ENCODE results near the gene PTPRN. TPM values are rescaled to one million over a fixed set of nuclear protein-coding genes. Genes with fewer than 3 reads are reported as not detected.

The PTPRN gene
- total and polyA plus RNA-seq, 10 of the 15 experiments (the other 5 are each of a cell fraction or from before 2014, with no cell fraction given), result 0.28 to 0.69 TPM; not detected in 8

- no peak overlapping the region for H2AFZ ChIP-seq (ENCODE audit: control insufficient read depth, low read depth, low read length)
- WGBS (ENCODE audit: insufficient coverage, insufficient replicate concordance, low lambda C conversion rate, missing lambda C conversion rate), result 0% methylated on average over 2 of the region's 2 CpGs
- no peak overlapping the region for H3K4me3 ChIP-seq
- H3K9ac ChIP-seq (ENCODE audit: control insufficient read depth, insufficient read depth, low read length), result no peak overlapping the region
- ChIA-PET POLR2A (no interaction called here), RAD21 (ENCODE audit: unreplicated experiment) (interaction anchor here (1.0 kb wide), 1 partner anchor 27 kb away, joined by 3 read pairs; no protein-coding TSS in a partner anchor), SMC1A (ENCODE audit: uncharacterized antibody, unreplicated experiment) (no interaction called here), CTCF (interaction anchor here (0.7 to 1.2 kb wide), 3 partner anchors 9 to 186 kb away, joined by 3 to 7 read pairs (median 4); no protein-coding TSS in a partner anchor)
- no TSS peak for BruUV-seq (replicated peaks)
- no peaks in the 10 kb centered on the region for H4K20me1 ChIP-seq (ENCODE audit: control insufficient read depth, insufficient read depth)
- H3K27me3 ChIP-seq (replicated peaks in 1 of 2; ENCODE audit: control insufficient read depth in 2 of 2, insufficient read depth in 2 of 2, low read length in 1 of 2), result peaks cover 2 to 5% of the 10 kb centered on the region in 2 experiments; a peak in 2 of 4 replicates
- H3K9me3 ChIP-seq (replicated peaks; ENCODE audit: control insufficient read depth, insufficient read depth, low read length), result no peaks in the 10 kb centered on the region
- no peaks in the 10 kb centered on the region for H3K4me1 ChIP-seq (ENCODE audit: control insufficient read depth, insufficient read depth, low read length)
- no peaks in the 10 kb centered on the region for H3K79me2 ChIP-seq (ENCODE audit: control insufficient read depth, insufficient read depth, low read length)
- TF ChIP-seq YY1 (IDR thresholded peaks at IDR 0.05; ENCODE audit: low read depth, low read length) (no peak), SREBF1 (IDR thresholded peaks at IDR 0.05; ENCODE audit: low read length) (no peak), CBX3 (IDR thresholded peaks at IDR 0.05; ENCODE audit: borderline replicate concordance, low read depth) (no peak), LARP7 (IDR thresholded peaks at IDR 0.05) (no peak), POLR2AphosphoS5 (IDR thresholded peaks at IDR 0.05; ENCODE audit: low read length) (no peak), HDGF (IDR thresholded peaks at IDR 0.05) (no peak), ESRRA (IDR thresholded peaks at IDR 0.05; ENCODE audit: low read length) (no peak), IKZF1 (conservative IDR thresholded peaks at IDR 0.05) (no peak), RCOR1 (conservative IDR thresholded peaks at IDR 0.05; ENCODE audit: low read depth, low read length) (no peak), ZZZ3 (IDR thresholded peaks at IDR 0.05; ENCODE audit: control insufficient read depth, insufficient read length, low read depth) (no peak), BMI1 (IDR thresholded peaks at IDR 0.05; ENCODE audit: borderline replicate concordance) (no peak), HDAC6 (IDR thresholded peaks at IDR 0.05; ENCODE audit: unreplicated experiment) (no peak), SIX5 (IDR thresholded peaks at IDR 0.05; ENCODE audit: low read depth, low read length, severe bottlenecking) (no peak), ZBED1 (IDR thresholded peaks at IDR 0.05; ENCODE audit: borderline replicate concordance) (no peak)
- TF ChIP-seq, protein P1, sequence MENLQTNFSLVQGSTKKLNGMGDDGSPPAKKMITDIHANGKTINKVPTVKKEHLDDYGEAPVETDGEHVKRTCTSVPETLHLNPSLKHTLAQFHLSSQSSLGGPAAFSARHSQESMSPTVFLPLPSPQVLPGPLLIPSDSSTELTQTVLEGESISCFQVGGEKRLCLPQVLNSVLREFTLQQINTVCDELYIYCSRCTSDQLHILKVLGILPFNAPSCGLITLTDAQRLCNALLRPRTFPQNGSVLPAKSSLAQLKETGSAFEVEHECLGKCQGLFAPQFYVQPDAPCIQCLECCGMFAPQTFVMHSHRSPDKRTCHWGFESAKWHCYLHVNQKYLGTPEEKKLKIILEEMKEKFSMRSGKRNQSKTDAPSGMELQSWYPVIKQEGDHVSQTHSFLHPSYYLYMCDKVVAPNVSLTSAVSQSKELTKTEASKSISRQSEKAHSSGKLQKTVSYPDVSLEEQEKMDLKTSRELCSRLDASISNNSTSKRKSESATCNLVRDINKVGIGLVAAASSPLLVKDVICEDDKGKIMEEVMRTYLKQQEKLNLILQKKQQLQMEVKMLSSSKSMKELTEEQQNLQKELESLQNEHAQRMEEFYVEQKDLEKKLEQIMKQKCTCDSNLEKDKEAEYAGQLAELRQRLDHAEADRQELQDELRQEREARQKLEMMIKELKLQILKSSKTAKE (IDR thresholded peaks at IDR 0.05; ENCODE audit: low read depth, poor library complexity, severe bottlenecking), result no peak
- no peak for DNase-seq (ENCODE audit: low read depth, low spot score)
- ATAC-seq, result no peak
- no peak overlapping the region for H3K27ac ChIP-seq (ENCODE audit: control insufficient read depth, insufficient read depth)
- no peaks in the 10 kb centered on the region for H3K36me3 ChIP-seq (ENCODE audit: control insufficient read depth in 2 of 2, insufficient read depth in 2 of 2, low read length in 1 of 2)
- H3K4me2 ChIP-seq (ENCODE audit: control insufficient read depth, insufficient read depth), result no peak overlapping the region
- no peak for FAIRE-seq
- intact Hi-C loops (cut with micrococcal nuclease; ENCODE audit: unreplicated experiment) (no loop called here), in situ Hi-C loops (cut with MboI) (no loop called here)
Measured at GRCh38 chr2:219304223-219304622, 5.0 kb downstream of the PTPRN start.

Measured in GM12878 (cell line).